Thymus (tissue), 11 donors: Measurements from ENCODE around the gene ADAMTS6. TPM values are rescaled to one million over a fixed set of nuclear protein-coding genes. Genes with fewer than 3 reads are reported as not detected.

Experiments
- DNase-seq, 9 donors: peaks; one replicate each; pipeline ENCODE4 v3.0.0-alpha.2; 2013; ENCODE audit warnings: low spot score in 9 of 9, low read depth in 6 of 9, missing footprints in 1 of 9
- H3K27ac ChIP-seq, 2 donors: one replicate each; pipeline ENCODE4 v1.5.1; 2013; ENCODE audit warnings: control low read depth in 1 of 2, low read depth in 1 of 2, low read length in 1 of 2, mild to moderate bottlenecking in 1 of 2, moderate library complexity in 1 of 2
- H3K27me3 ChIP-seq, 2 donors: one replicate each; pipeline ENCODE4 v1.5.1; 2013; ENCODE audit warnings: low read length in 1 of 2; ENCODE audit not compliant: control insufficient read depth in 2 of 2, insufficient read depth in 1 of 2
- H3K36me3 ChIP-seq, 2 donors: one replicate each; pipeline ENCODE4 v1.5.1; 2013; ENCODE audit warnings: low read length in 1 of 2, mild to moderate bottlenecking in 1 of 2, moderate library complexity in 1 of 2; ENCODE audit not compliant: control insufficient read depth in 2 of 2, insufficient read depth in 2 of 2
- H3K4me1 ChIP-seq, 2 donors: one replicate each; pipeline ENCODE4 v1.5.1; 2013; ENCODE audit warnings: low read length in 2 of 2; ENCODE audit not compliant: control insufficient read depth in 2 of 2, insufficient read depth in 2 of 2
- H3K4me3 ChIP-seq, 2 donors: one replicate each; pipeline ENCODE4 v1.5.1; 2013; ENCODE audit warnings: low read length in 2 of 2, control low read depth in 1 of 2, mild to moderate bottlenecking in 1 of 2
- H3K9me3 ChIP-seq, 2 donors: one replicate each; pipeline ENCODE4 v1.5.1; 2013; ENCODE audit warnings: low read length in 1 of 2, mild to moderate bottlenecking in 1 of 2; ENCODE audit not compliant: control insufficient read depth in 2 of 2, insufficient read depth in 1 of 2
- WGBS: extraction: QIAGEN DNeasy Blood & Tissue Kit; methylation state at CpG from one replicate; pipeline ENCODE4 v1.1.7; 2013; 5-methylcytosine and 5-hydroxymethylcytosine counted together
- polyA plus RNA-seq: library from polyadenylated mRNA; stranded (reverse); fragments of 200-250 nt; gene quantifications from one replicate; pipeline ENCODE4 v1.2.3, GENCODE V29; 2013
- total RNA-seq: library from RNA; stranded (reverse); fragments of 120-200 nt; gene quantifications from one replicate; pipeline ENCODE4 v1.2.4, GENCODE V29; 2013
- donor health status: healthy.

Gene ADAMTS6
- total and polyA plus RNA-seq, 2 donors: 1.2 to 11.5 TPM

GRCh38 chr5:65451436-65451835, 30.3 kb downstream of the ADAMTS6 start:
- Histone ChIP-seq H3K36me3 (no peaks in the 10 kb centered on the region), H3K27me3 (no peaks in the 10 kb centered on the region), H3K27ac (no peak overlapping the region), H3K4me3 (no peak overlapping the region), H3K9me3 (no peaks in the 10 kb centered on the region), H3K4me1 (no peaks in the 10 kb centered on the region)
- 97% methylated on average over 2 of the region's 2 CpGs for WGBS
- no peak for DNase-seq

- Histone ChIP-seq H3K36me3 (no peaks in the 10 kb centered on the region), H3K9me3 (no peaks in the 10 kb centered on the region), H3K4me3 (no peak overlapping the region), H3K27me3 (no peaks in the 10 kb centered on the region), H3K27ac (no peak overlapping the region), H3K4me1 (no peaks in the 10 kb centered on the region)
- DNase-seq: no peak
- 93% methylated on average over 2 of the region's 2 CpGs for WGBS
These were observed 35.0 kb downstream of the ADAMTS6 start for GRCh38 chr5:65446682-65447081.

- H3K4me1 ChIP-seq: no peaks in the 10 kb centered on the region
- H3K27ac ChIP-seq: no peak overlapping the region
- WGBS: 97% methylated on average over 4 of the region's 4 CpGs
- H3K27me3 ChIP-seq: no peaks in the 10 kb centered on the region
- H3K4me3 ChIP-seq: no peak overlapping the region
- no peaks in the 10 kb centered on the region for H3K36me3 ChIP-seq
- no peak for DNase-seq
- H3K9me3 ChIP-seq: no peaks in the 10 kb centered on the region
These were observed 39.9 kb downstream of the ADAMTS6 start for GRCh38 chr5:65441800-65442199.

- WGBS: 98% methylated on average over 1 of the region's 1 CpG
- no peaks in the 10 kb centered on the region for H3K36me3 ChIP-seq
- no peak overlapping the region for H3K4me3 ChIP-seq
- no peaks in the 10 kb centered on the region for H3K27me3 ChIP-seq
- H3K27ac ChIP-seq: no peak overlapping the region
- H3K4me1 ChIP-seq: no peaks in the 10 kb centered on the region
- no peak for DNase-seq
- H3K9me3 ChIP-seq: no peaks in the 10 kb centered on the region
These were observed 41.3 kb downstream of the ADAMTS6 start for GRCh38 chr5:65440456-65440855.

GRCh38 chr5:65434122-65434521, 47.6 kb downstream of the ADAMTS6 start:
- no peaks in the 10 kb centered on the region for H3K9me3 ChIP-seq
- H3K27ac ChIP-seq: no peak overlapping the region
- 88% methylated on average over 3 of the region's 3 CpGs for WGBS

GRCh38 chr5:65426656-65427055, 55.1 kb downstream of the ADAMTS6 start:
- Histone ChIP-seq H3K27ac (no peak overlapping the region), H3K4me3 (no peak overlapping the region), H3K9me3 (no peaks in the 10 kb centered on the region), H3K4me1 (no peaks in the 10 kb centered on the region), H3K27me3 (no peaks in the 10 kb centered on the region), H3K36me3 (no peaks in the 10 kb centered on the region)
- no peak for DNase-seq

More at GRCh38 chr5:65434122-65434521, 47.6 kb downstream of the ADAMTS6 start:
- Histone ChIP-seq H3K4me1 (no peaks in the 10 kb centered on the region), H3K27me3 (no peaks in the 10 kb centered on the region), H3K36me3 (no peaks in the 10 kb centered on the region), H3K4me3 (no peak overlapping the region)
- no peak for DNase-seq

- WGBS: 94% methylated on average over 1 of the region's 1 CpG
- Histone ChIP-seq H3K27ac (no peak overlapping the region), H3K9me3 (no peaks in the 10 kb centered on the region), H3K27me3 (no peaks in the 10 kb centered on the region), H3K36me3 (no peaks in the 10 kb centered on the region), H3K4me1 (no peaks in the 10 kb centered on the region), H3K4me3 (no peak overlapping the region)
- DNase-seq: no peak
These were observed 58.1 kb downstream of the ADAMTS6 start for GRCh38 chr5:65423623-65424022.

GRCh38 chr5:65418661-65419060, 63.1 kb downstream of the ADAMTS6 start:
- 95% methylated on average over 2 of the region's 2 CpGs for WGBS
- no peaks in the 10 kb centered on the region for H3K27me3 ChIP-seq
- H3K27ac ChIP-seq: no peak overlapping the region
- DNase-seq: no peak
- no peak overlapping the region for H3K4me3 ChIP-seq
- H3K4me1 ChIP-seq: no peaks in the 10 kb centered on the region
- H3K9me3 ChIP-seq: peaks cover 0 to 3% of the 10 kb centered on the region in 2 donors
- no peaks in the 10 kb centered on the region for H3K36me3 ChIP-seq

GRCh38 chr5:65413822-65414221, 67.9 kb downstream of the ADAMTS6 start:
- no peaks in the 10 kb centered on the region for H3K4me1 ChIP-seq
- H3K36me3 ChIP-seq: no peaks in the 10 kb centered on the region
- H3K4me3 ChIP-seq: no peak overlapping the region

GRCh38 chr5:65412842-65413241, 68.9 kb downstream of the ADAMTS6 start:
- Histone ChIP-seq H3K4me3 (no peak overlapping the region), H3K4me1 (no peaks in the 10 kb centered on the region), H3K27ac (no peak overlapping the region), H3K9me3 (peaks cover 0 to 3% of the 10 kb centered on the region in 2 donors), H3K27me3 (no peaks in the 10 kb centered on the region), H3K36me3 (no peaks in the 10 kb centered on the region)
- no peak for DNase-seq
- 95% methylated on average over 2 of the region's 2 CpGs for WGBS

More at GRCh38 chr5:65413822-65414221, 67.9 kb downstream of the ADAMTS6 start:
- H3K27ac ChIP-seq: no peak overlapping the region
- 78% methylated on average over 2 of the region's 2 CpGs for WGBS
- DNase-seq: no peak
- peaks cover 0 to 3% of the 10 kb centered on the region in 2 donors for H3K9me3 ChIP-seq
- H3K27me3 ChIP-seq: no peaks in the 10 kb centered on the region
